IMR-90 (cell line): ENCODE results near the gene GUCD1. TPM values are rescaled to one million over a fixed set of nuclear protein-coding genes. Genes with fewer than 3 reads are reported as not detected.

Experiments used
- ATAC-seq: fragments of 200-7000 bp; cut with Tn5 transposase; 2 replicates; pipeline ENCODE4 v1.9.1; 2020; ENCODE audit warnings: low read depth, mild to moderate bottlenecking, moderate library complexity
- BruUV-seq: library from RNA; stranded (reverse); fragments of 400-500 nt; replicated peaks from 2 replicates; lab custom pipeline; 2021; lab: Mats Ljungman, UMichigan
- CTCF ChIA-PET: fragments of 300-600 bp; formaldehyde crosslinking; extraction: SDS; loops from one replicate; lab custom pipeline; 2021; ENCODE audit warnings: antibody characterized with exemption; lab: Yijun Ruan, JAX
- POLR2A ChIA-PET: fragments of 300-600 bp; sonication (Branson Sonifier 250); formaldehyde crosslinking; loops from one replicate; lab custom pipeline; 2022; ENCODE audit warnings: antibody characterized with exemption; ENCODE audit not compliant: unreplicated experiment; lab: Charles Lee
- DNase-seq: peaks from one replicate; pipeline ENCODE4 v3.0.0; 2013
- H2AFZ ChIP-seq: replicated peaks from 2 replicates; pipeline ENCODE3; 2013; ENCODE audit warnings: low read length, mild to moderate bottlenecking; ENCODE audit not compliant: poor library complexity
- H2AK5ac ChIP-seq: 2 replicates; pipeline ENCODE4 v1.6.1; 2013; ENCODE audit warnings: low read depth, low read length, inconsistent platforms
- H2AK9ac ChIP-seq: replicated peaks from 2 replicates; pipeline ENCODE3; 2013; ENCODE audit warnings: mild to moderate bottlenecking, low read depth, low read length, moderate library complexity; ENCODE audit not compliant: poor library complexity
- H2BK120ac ChIP-seq: 2 replicates; pipeline ENCODE4 v1.6.1; 2013; ENCODE audit warnings: low read depth, low read length, inconsistent platforms
- H2BK15ac ChIP-seq: 3 replicates; pipeline ENCODE4 v1.6.1; 2013; ENCODE audit warnings: low read depth, low read length, inconsistent platforms
- H2BK20ac ChIP-seq: 2 replicates; pipeline ENCODE4 v1.6.1; 2013; ENCODE audit warnings: low read depth, mild to moderate bottlenecking, inconsistent platforms, low read length, moderate library complexity
- H2BK5ac ChIP-seq: 2 replicates; pipeline ENCODE4 v1.6.1; 2013; ENCODE audit warnings: mild to moderate bottlenecking, low read depth, low read length, inconsistent platforms; ENCODE audit not compliant: poor library complexity, severe bottlenecking
- H3K14ac ChIP-seq: replicated peaks from 2 replicates; pipeline ENCODE4 v1.6.1; 2013; ENCODE audit warnings: low read depth, low read length, inconsistent platforms
- H3K18ac ChIP-seq: 2 replicates; pipeline ENCODE4 v1.6.1; 2013; ENCODE audit warnings: low read depth, low read length, control low read depth
- H3K23ac ChIP-seq: 2 replicates; pipeline ENCODE4 v1.6.1; 2013; ENCODE audit warnings: low read depth, low read length, inconsistent platforms
- H3K27ac ChIP-seq: 2 replicates; pipeline ENCODE4 v1.5.1; 2013; ENCODE audit warnings: mild to moderate bottlenecking, control low read depth, low read length; ENCODE audit not compliant: insufficient read depth
- H3K27me3 ChIP-seq: 2 replicates; pipeline ENCODE4 v1.6.1; 2013; ENCODE audit warnings: low read length; ENCODE audit not compliant: control insufficient read depth, insufficient read depth
- H3K36me3 ChIP-seq: 2 replicates; pipeline ENCODE4 v1.6.1; 2013; ENCODE audit warnings: low read length, mixed read lengths; ENCODE audit not compliant: control insufficient read depth, insufficient read depth
- H3K4ac ChIP-seq: 2 replicates; pipeline ENCODE4 v1.6.1; 2013; ENCODE audit warnings: low read depth, low read length, inconsistent platforms
- H3K4me1 ChIP-seq: 2 replicates; pipeline ENCODE4 v1.6.1; 2013; ENCODE audit warnings: low read length, mixed read lengths; ENCODE audit not compliant: control insufficient read depth, insufficient read depth
- H3K4me2 ChIP-seq: 2 replicates; pipeline ENCODE4 v1.6.1; 2013; ENCODE audit warnings: low read depth, mild to moderate bottlenecking, control low read depth, low read length, moderate library complexity
- H3K4me3 ChIP-seq: 2 replicates; pipeline ENCODE4 v1.5.1; 2013; ENCODE audit warnings: low read depth, mild to moderate bottlenecking, control low read depth, low read length, moderate library complexity; ENCODE audit not compliant: insufficient read depth
- H3K56ac ChIP-seq: 2 replicates; pipeline ENCODE4 v1.6.1; 2013; ENCODE audit warnings: low read length, inconsistent platforms; ENCODE audit not compliant: insufficient read depth; ENCODE audit errors: extremely low read depth
- H3K79me1 ChIP-seq, 2 experiments: 2 replicates each; pipeline ENCODE4 v1.6.1; 2013; ENCODE audit warnings: low read length in 2 of 2, inconsistent platforms in 1 of 2, low read depth in 1 of 2
- H3K9ac ChIP-seq: 2 replicates; pipeline ENCODE4 v1.6.1; 2013; ENCODE audit warnings: low read depth, low read length, control low read depth
- H3K9me1 ChIP-seq: 2 replicates; pipeline ENCODE4 v1.6.1; 2013; ENCODE audit warnings: low read length, inconsistent platforms; ENCODE audit not compliant: insufficient read depth
- H3K9me3 ChIP-seq: 2 replicates; pipeline ENCODE4 v1.6.1; 2013; ENCODE audit warnings: low read length; ENCODE audit not compliant: control insufficient read depth, insufficient read depth
- H4K20me1 ChIP-seq: 2 replicates; pipeline ENCODE4 v1.6.1; 2013; ENCODE audit warnings: low read length, inconsistent platforms; ENCODE audit not compliant: insufficient read depth
- H4K5ac ChIP-seq: 2 replicates; pipeline ENCODE4 v1.6.1; 2013; ENCODE audit warnings: mild to moderate bottlenecking, low read depth, low read length, control low read depth
- H4K8ac ChIP-seq, 2 experiments: 2 replicates each; pipeline ENCODE4 v1.6.1; 2013; ENCODE audit warnings: low read depth in 2 of 2, low read length in 2 of 2, control low read depth in 1 of 2, inconsistent platforms in 1 of 2
- H4K91ac ChIP-seq: 2 replicates; pipeline ENCODE4 v1.6.1; 2013; ENCODE audit warnings: low read depth, low read length, inconsistent platforms; ENCODE audit not compliant: insufficient read depth
- BHLHE40 ChIP-seq: fragments of 150-350 bp; IDR thresholded peaks from 2 replicates; pipeline ENCODE4 v1.6.1; 2016; ENCODE audit warnings: mild to moderate bottlenecking, low read depth, low read length
- CEBPB ChIP-seq: IDR thresholded peaks from 2 replicates; pipeline ENCODE4 v1.6.1; 2012; ENCODE audit warnings: low read depth, low read length, improper control_type of control experiment
- CHD1 ChIP-seq: IDR thresholded peaks from 2 replicates; pipeline ENCODE4 v1.6.1; 2012; ENCODE audit warnings: low read depth, low read length, improper control_type of control experiment
- FOS ChIP-seq: fragments of 150-350 bp; IDR thresholded peaks from 2 replicates; pipeline ENCODE4 v1.6.1; 2016; ENCODE audit warnings: low read depth, low read length
- MAFK ChIP-seq: IDR thresholded peaks from 2 replicates; pipeline ENCODE4 v1.6.1; 2012; ENCODE audit warnings: low read depth, low read length, improper control_type of control experiment
- MAZ ChIP-seq: IDR thresholded peaks from 2 replicates; pipeline ENCODE4 v1.6.1; 2012; ENCODE audit warnings: low read depth, mild to moderate bottlenecking, low read length, improper control_type of control experiment, moderate library complexity, borderline replicate concordance
- MXI1 ChIP-seq: IDR thresholded peaks from 2 replicates; pipeline ENCODE4 v1.6.1; 2012; ENCODE audit warnings: low read depth, mild to moderate bottlenecking, low read length, moderate library complexity, borderline replicate concordance
- NFE2L2 ChIP-seq: fragments of 150-350 bp; IDR thresholded peaks from 2 replicates; pipeline ENCODE4 v1.6.1; 2016; ENCODE audit warnings: low read depth, mild to moderate bottlenecking, low read length
- POLR2A ChIP-seq: IDR thresholded peaks from 2 replicates; pipeline ENCODE4 v1.6.1; 2012; ENCODE audit warnings: mild to moderate bottlenecking, low read depth, low read length
- RAD21 ChIP-seq: IDR thresholded peaks from 2 replicates; pipeline ENCODE4 v1.6.1; 2012; ENCODE audit warnings: low read length, improper control_type of control experiment
- RCOR1 ChIP-seq: IDR thresholded peaks from 2 replicates; pipeline ENCODE4 v1.6.1; 2012; ENCODE audit warnings: mild to moderate bottlenecking, low read length, improper control_type of control experiment; ENCODE audit not compliant: insufficient replicate concordance
- RFX5 ChIP-seq: IDR thresholded peaks from 2 replicates; pipeline ENCODE4 v1.8.0; 2012; ENCODE audit warnings: low read depth, mild to moderate bottlenecking, low read length, moderate library complexity
- SMC3 ChIP-seq: fragments of 150-350 bp; IDR thresholded peaks from 2 replicates; pipeline ENCODE4 v1.6.1; 2016; ENCODE audit warnings: low read depth, mild to moderate bottlenecking, antibody characterized with exemption, low read length, moderate library complexity
- WGBS, 2 experiments: methylation state at CpG; one replicate each; pipeline versions ENCODE4 v1.1.5 to v1.1.7; 2013; ENCODE audit warnings: missing lambda C conversion rate in 2 of 2; ENCODE audit not compliant: insufficient read length in 1 of 2; ENCODE audit errors: extremely low coverage in 2 of 2; 5-methylcytosine and 5-hydroxymethylcytosine counted together
- dilution Hi-C: fragments of 300-500 bp; cut with HindIII; formaldehyde crosslinking; loops from one replicate; pipeline ENCODE4 v1.14.3; 2018; ENCODE audit warnings: low sequenced_read_pairs; ENCODE audit not compliant: unreplicated experiment
- in situ Hi-C: fragments of 300-500 bp; cut with MboI; formaldehyde crosslinking; loops from 3 replicates; pipeline ENCODE4 v1.14.3; 2019; ENCODE audit warnings: low sequenced_read_pairs, inconsistent platforms, mixed read lengths
- intact Hi-C: fragments of 100-400 bp; cut with micrococcal nuclease; formaldehyde crosslinking; loops from 2 replicates; pipeline ENCODE4 v1.10.0; 2022
- polyA plus RNA-seq, 3 experiments: library from polyadenylated mRNA; depleted of rRNA; stranded (reverse); fragments of >200 nt; gene quantifications; 2 replicates each; pipeline ENCODE4 v1.2.3, GENCODE V29; 2012; ENCODE audit warnings: low replicate concordance in 1 of 3
- total RNA-seq: library from RNA; depleted of rRNA; stranded (reverse); fragments of >200 nt; gene quantifications from 2 replicates; pipeline ENCODE4 v1.2.3, GENCODE V29; 2012
- TF ChIP-seq, protein P1 (sequence below): fragments of 150-350 bp; IDR thresholded peaks from 2 replicates; pipeline ENCODE4 v1.6.1; 2017; ENCODE audit warnings: mild to moderate bottlenecking, antibody characterized with exemption, low read length, low read depth
- TF ChIP-seq, protein P2 (sequence below): fragments of 150-350 bp; IDR thresholded peaks from 2 replicates; pipeline ENCODE4 v1.6.1; 2016; ENCODE audit warnings: low read depth, mild to moderate bottlenecking, low read length, moderate library complexity, borderline replicate concordance
- TF ChIP-seq, protein P3 (sequence below): conservative IDR thresholded peaks from 2 replicates; pipeline ENCODE4 v1.5.1; 2012; ENCODE audit warnings: mild to moderate bottlenecking, low read depth, low read length, improper control_type of control experiment

The GUCD1 gene
- total and polyA plus RNA-seq, 2 of the 4 experiments (the other 2 are of a cell fraction), result 97.6 to 143 TPM

DNA sequence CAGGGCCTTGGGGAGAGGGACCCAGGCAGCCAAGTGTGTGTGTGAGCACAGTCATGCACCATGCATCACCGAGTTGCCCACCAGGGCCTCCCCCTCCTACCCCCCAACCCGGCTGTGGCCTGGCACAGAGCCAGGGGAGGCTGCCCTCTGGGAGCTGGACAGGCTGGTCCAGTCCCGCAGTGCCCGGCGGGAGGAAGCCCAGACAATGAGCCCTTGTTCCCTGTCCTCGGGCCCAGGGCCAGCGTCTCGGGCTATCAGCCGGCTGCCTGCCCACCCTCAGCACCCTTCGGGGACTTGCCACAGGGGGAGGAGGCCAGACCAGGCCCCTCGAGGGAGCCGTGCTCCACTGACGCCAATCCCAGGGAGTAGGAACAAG is 33.4 kb upstream of the GUCD1 start:
- no peak overlapping the region for H2BK120ac ChIP-seq
- H3K4ac ChIP-seq, result no peak overlapping the region
- H3K9ac ChIP-seq, result no peak overlapping the region
- H3K27me3 ChIP-seq, result no peaks in the 10 kb centered on the region
- WGBS, 2 experiments, result 70% methylated on average over 2 of the region's 13 CpGs; no CpG with 5 or more reads in 1 of the 2 experiments
- H2AFZ ChIP-seq, result no peak overlapping the region
- peaks cover 13% of the 10 kb centered on the region for H3K9me1 ChIP-seq
- DNase-seq (no peak), ATAC-seq (no peak)
- peaks cover 27% of the 10 kb centered on the region; the same call in 1 of the 2 replicates for H3K36me3 ChIP-seq
- in situ Hi-C loops, result no loop called here
- H4K5ac ChIP-seq, result no peak overlapping the region
- H2AK5ac ChIP-seq, result no peak overlapping the region
- no TSS peak for BruUV-seq
- TF ChIP-seq FOS (no peak), BHLHE40 (no peak), CEBPB (no peak), MAFK (no peak), RCOR1 (no peak), POLR2A (no peak), MXI1 (no peak), CHD1 (no peak), RFX5 (no peak), SMC3 (no peak), NFE2L2 (no peak), MAZ (no peak), RAD21 (no peak)
- TF ChIP-seq, protein P1, sequence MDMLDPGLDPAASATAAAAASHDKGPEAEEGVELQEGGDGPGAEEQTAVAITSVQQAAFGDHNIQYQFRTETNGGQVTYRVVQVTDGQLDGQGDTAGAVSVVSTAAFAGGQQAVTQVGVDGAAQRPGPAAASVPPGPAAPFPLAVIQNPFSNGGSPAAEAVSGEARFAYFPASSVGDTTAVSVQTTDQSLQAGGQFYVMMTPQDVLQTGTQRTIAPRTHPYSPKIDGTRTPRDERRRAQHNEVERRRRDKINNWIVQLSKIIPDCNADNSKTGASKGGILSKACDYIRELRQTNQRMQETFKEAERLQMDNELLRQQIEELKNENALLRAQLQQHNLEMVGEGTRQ, result no peak
- TF ChIP-seq, protein P2, sequence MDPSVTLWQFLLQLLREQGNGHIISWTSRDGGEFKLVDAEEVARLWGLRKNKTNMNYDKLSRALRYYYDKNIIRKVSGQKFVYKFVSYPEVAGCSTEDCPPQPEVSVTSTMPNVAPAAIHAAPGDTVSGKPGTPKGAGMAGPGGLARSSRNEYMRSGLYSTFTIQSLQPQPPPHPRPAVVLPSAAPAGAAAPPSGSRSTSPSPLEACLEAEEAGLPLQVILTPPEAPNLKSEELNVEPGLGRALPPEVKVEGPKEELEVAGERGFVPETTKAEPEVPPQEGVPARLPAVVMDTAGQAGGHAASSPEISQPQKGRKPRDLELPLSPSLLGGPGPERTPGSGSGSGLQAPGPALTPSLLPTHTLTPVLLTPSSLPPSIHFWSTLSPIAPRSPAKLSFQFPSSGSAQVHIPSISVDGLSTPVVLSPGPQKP, result no peak
- TF ChIP-seq, protein P3, sequence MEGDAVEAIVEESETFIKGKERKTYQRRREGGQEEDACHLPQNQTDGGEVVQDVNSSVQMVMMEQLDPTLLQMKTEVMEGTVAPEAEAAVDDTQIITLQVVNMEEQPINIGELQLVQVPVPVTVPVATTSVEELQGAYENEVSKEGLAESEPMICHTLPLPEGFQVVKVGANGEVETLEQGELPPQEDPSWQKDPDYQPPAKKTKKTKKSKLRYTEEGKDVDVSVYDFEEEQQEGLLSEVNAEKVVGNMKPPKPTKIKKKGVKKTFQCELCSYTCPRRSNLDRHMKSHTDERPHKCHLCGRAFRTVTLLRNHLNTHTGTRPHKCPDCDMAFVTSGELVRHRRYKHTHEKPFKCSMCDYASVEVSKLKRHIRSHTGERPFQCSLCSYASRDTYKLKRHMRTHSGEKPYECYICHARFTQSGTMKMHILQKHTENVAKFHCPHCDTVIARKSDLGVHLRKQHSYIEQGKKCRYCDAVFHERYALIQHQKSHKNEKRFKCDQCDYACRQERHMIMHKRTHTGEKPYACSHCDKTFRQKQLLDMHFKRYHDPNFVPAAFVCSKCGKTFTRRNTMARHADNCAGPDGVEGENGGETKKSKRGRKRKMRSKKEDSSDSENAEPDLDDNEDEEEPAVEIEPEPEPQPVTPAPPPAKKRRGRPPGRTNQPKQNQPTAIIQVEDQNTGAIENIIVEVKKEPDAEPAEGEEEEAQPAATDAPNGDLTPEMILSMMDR, result no peak
- peaks cover 0 to 8% of the 10 kb centered on the region in 2 experiments; a peak in 2 of 4 replicates for H3K79me1 ChIP-seq
- H2BK20ac ChIP-seq, result no peak overlapping the region
- no peak overlapping the region for H4K91ac ChIP-seq
- H3K23ac ChIP-seq, result no peak overlapping the region
- no peak overlapping the region for H4K8ac ChIP-seq
- no peak overlapping the region for H2AK9ac ChIP-seq
- H3K14ac ChIP-seq, result no peak overlapping the region
- H3K4me3 ChIP-seq, result no peak overlapping the region
- no peak overlapping the region for H2BK15ac ChIP-seq
- POLR2A ChIA-PET, result no interaction called here
- dilution Hi-C loops, result no loop called here
- H2BK5ac ChIP-seq, result no peak overlapping the region
- CTCF ChIA-PET, result no interaction called here
- H3K9me3 ChIP-seq, result no peaks in the 10 kb centered on the region
- H3K56ac ChIP-seq, result no peak overlapping the region
- H3K27ac ChIP-seq, result no peak overlapping the region
- no peak overlapping the region for H3K4me2 ChIP-seq
- H4K20me1 ChIP-seq, result no peaks in the 10 kb centered on the region
- H3K18ac ChIP-seq, result no peak overlapping the region
- H3K4me1 ChIP-seq, result peaks cover 9% of the 10 kb centered on the region; the same call in 1 of the 2 replicates
- intact Hi-C loops, result no loop called here
